Bronchial epithelial cell (primary cell): ENCODE data around the gene SYCE3. TPM values are rescaled to one million over a fixed set of nuclear protein-coding genes. Genes with fewer than 3 reads are reported as not detected.

Experiments
- DNase-seq: peaks from one replicate; pipeline ENCODE4 v3.0.0-alpha.2; 2010; ENCODE audit warnings: low read depth
- FAIRE-seq: peaks from 2 replicates; lab custom pipeline; 2011; peaks lifted over from hg19 to GRCh38; lab: Jason Lieb, UNC
- H3K27me3 ChIP-seq: 2 replicates; pipeline ENCODE4 v1.5.1; 2011; ENCODE audit warnings: low read length; ENCODE audit not compliant: control insufficient read depth, insufficient read depth
- H3K36me3 ChIP-seq: 2 replicates; pipeline ENCODE4 v1.5.1; 2011; ENCODE audit warnings: low read length; ENCODE audit not compliant: control insufficient read depth, insufficient read depth
- H3K4me3 ChIP-seq: 2 replicates; pipeline ENCODE4 v1.5.1; 2011; ENCODE audit warnings: mild to moderate bottlenecking, low read depth, low read length, control low read depth
- CTCF ChIP-seq: IDR thresholded peaks from 2 replicates; pipeline ENCODE4 v1.5.1; 2011; ENCODE audit warnings: mild to moderate bottlenecking, moderate library complexity, low read length, control low read depth, inconsistent platforms; ENCODE audit not compliant: insufficient read depth, severe bottlenecking
- total RNA-seq: library from RNA; depleted of rRNA; stranded (reverse); fragments of >200 nt; gene quantifications from 2 replicates; pipeline ENCODE4 v1.2.1, GENCODE V29; 2014

The SYCE3 gene
- total RNA-seq, 1 donor from 2014 or later, result 0.79 TPM

- Histone ChIP-seq H3K27me3 (peaks cover 15% of the 10 kb centered on the region), H3K4me3 (no peak overlapping the region), H3K36me3 (no peaks in the 10 kb centered on the region)
- DNase-seq (no peak), FAIRE-seq (no peak)
- TF ChIP-seq CTCF, result no peak
These were observed 42.9 kb upstream of the SYCE3 start for GRCh38 chr22:50605613-50606074.

- Histone ChIP-seq H3K4me3 (no peak overlapping the region), H3K27me3 (peaks cover 15% of the 10 kb centered on the region), H3K36me3 (no peaks in the 10 kb centered on the region)
- DNase-seq (no peak), FAIRE-seq (no peak)
- TF ChIP-seq CTCF, result no peak
These were observed 42.4 kb upstream of the SYCE3 start for GRCh38 chr22:50605002-50605612.

GRCh38 chr22:50604256-50605001 lies 41.7 kb upstream of the SYCE3 start:
- no peak for DNase-seq
- no peak for TF ChIP-seq CTCF
- H3K36me3 ChIP-seq, result no peaks in the 10 kb centered on the region
- no peak for FAIRE-seq
- H3K4me3 ChIP-seq, result no peak overlapping the region
- H3K27me3 ChIP-seq, result peaks cover 16% of the 10 kb centered on the region

GRCh38 chr22:50603511-50604255 lies 41.0 kb upstream of the SYCE3 start:
- Histone ChIP-seq H3K27me3 (peaks cover 16% of the 10 kb centered on the region), H3K36me3 (no peaks in the 10 kb centered on the region), H3K4me3 (no peak overlapping the region)
- no peak for FAIRE-seq
- no peak for DNase-seq
- TF ChIP-seq CTCF, result no peak

- H3K27me3 ChIP-seq, result peaks cover 16% of the 10 kb centered on the region
- no peak for TF ChIP-seq CTCF
- H3K4me3 ChIP-seq, result no peak overlapping the region
- FAIRE-seq, result no peak
- DNase-seq, result no peak
- no peaks in the 10 kb centered on the region for H3K36me3 ChIP-seq
These were observed 39.6 kb upstream of the SYCE3 start for GRCh38 chr22:50602338-50602700.
